Measurements from ENCODE around the gene ARID2. TPM values are rescaled to one million over a fixed set of nuclear protein-coding genes. Genes with fewer than 3 reads are reported as not detected.
A peak's percentile ranks its signal among the peaks of the same experiment; 100 is the strongest.

Gene ARID2
- polyA plus RNA-seq, 3 donors from 2014 or later = 3.8 to 14.8 (median 4.3) TPM

DNA sequence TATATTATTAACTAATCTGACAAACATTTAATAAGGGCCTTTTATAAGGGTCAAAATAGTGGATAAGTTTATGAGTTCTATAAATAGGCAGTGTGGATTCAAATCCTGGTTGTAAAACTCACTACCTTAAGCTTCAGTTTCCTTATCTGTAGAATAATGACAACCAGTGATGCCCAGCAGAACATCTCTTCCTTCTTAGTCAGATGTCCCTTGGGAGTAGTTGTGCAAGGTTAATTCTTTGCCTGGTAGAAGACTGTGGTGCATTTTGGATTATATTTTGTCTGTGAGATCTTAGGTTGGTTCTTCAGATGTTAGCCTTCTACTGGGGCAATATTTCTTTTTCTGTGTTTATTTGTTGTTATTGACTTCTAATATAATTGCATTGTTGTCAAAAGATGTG is 59.5 kb downstream of the ARID2 start:
- Mint-ChIP-seq H3K27ac (no peak overlapping the region), H3K36me3 (no peaks in the 10 kb centered on the region), H3K4me3 (no peak overlapping the region), H3K4me1 (peaks cover 22 to 66% of the 10 kb centered on the region in 2 donors), H3K9me3 (no peaks in the 10 kb centered on the region), H3K27me3 (ENCODE audit: low read depth in 3 of 3) (no peaks in the 10 kb centered on the region)
- DNase-seq = no peak

DNA sequence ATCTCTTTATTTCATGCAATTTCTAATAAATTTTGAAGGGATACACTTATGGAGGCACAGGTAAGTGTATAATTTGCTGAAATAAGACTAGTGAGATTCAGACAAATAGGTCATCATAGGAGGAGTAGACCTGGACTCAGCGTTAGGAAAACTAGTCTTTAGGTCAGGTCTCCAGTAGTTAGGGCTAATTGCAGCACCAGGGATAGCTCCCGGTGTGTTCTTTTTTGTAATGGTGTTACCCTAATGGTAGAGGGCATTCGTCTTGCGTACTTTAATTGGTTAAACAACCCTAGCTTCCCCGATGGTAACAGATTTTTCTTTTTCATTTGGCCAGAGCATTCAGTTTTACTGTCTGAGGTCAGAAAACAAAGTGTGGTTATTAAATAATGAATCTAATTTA is 64.9 kb downstream of the ARID2 start:
- Mint-ChIP-seq H3K4me1 (peaks cover 18 to 54% of the 10 kb centered on the region in 2 donors), H3K36me3 (peaks cover 0 to 7% (median 6%) of the 10 kb centered on the region in 3 donors), H3K4me3 (no peak overlapping the region), H3K27ac (no peak overlapping the region), H3K9me3 (no peaks in the 10 kb centered on the region), H3K27me3 (ENCODE audit: low read depth in 3 of 3) (no peaks in the 10 kb centered on the region)
- DNase-seq = no peak

- Mint-ChIP-seq H3K9me3 (no peaks in the 10 kb centered on the region), H3K36me3 (peaks cover 0 to 4% (median 4%) of the 10 kb centered on the region in 3 donors), H3K4me1 (peaks cover 29 to 68% of the 10 kb centered on the region in 2 donors), H3K27ac (no peak overlapping the region), H3K4me3 (no peak overlapping the region), H3K27me3 (ENCODE audit: low read depth in 3 of 3) (no peaks in the 10 kb centered on the region)
- no peak for DNase-seq
These were observed 72.1 kb downstream of the ARID2 start for GRCh38 chr12:45801625-45802024.

- peak overlapping the region in 5 of 6 donors; percentile 30 to 56 (median 47) for H3K27ac Mint-ChIP-seq
- H3K4me1 Mint-ChIP-seq = peaks cover 37 to 82% of the 10 kb centered on the region in 2 donors
- no peaks in the 10 kb centered on the region for H3K9me3 Mint-ChIP-seq
These were observed 73.6 kb downstream of the ARID2 start for GRCh38 chr12:45803111-45803510.

DNA sequence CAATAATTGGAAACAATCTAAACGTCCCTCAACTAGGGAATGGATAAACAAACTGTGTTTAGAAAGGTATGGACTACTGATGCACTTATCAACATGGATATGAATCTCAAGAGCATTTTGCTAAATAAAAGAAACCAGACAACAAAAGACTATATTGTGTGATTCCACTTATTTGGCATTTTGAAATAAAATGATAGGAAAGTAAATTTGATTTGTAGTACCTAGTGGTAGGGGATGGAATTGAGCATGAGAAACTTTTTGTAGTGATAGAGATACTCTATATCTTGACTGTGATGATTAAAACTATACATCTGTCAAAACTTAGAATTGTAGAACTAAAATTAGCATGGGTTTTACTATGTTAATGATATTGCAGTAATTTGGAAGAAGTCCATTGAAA is 87.1 kb downstream of the ARID2 start:
- Mint-ChIP-seq H3K36me3 (peaks cover 0 to 16% (median 8%) of the 10 kb centered on the region in 3 donors), H3K4me1 (peaks cover 4 to 27% of the 10 kb centered on the region in 2 donors)

More at GRCh38 chr12:45803111-45803510, 73.6 kb downstream of the ARID2 start:
- Mint-ChIP-seq H3K36me3 (peaks cover 0 to 4% (median 4%) of the 10 kb centered on the region in 3 donors), H3K27me3 (ENCODE audit: low read depth in 3 of 3) (no peaks in the 10 kb centered on the region), H3K4me3 (no peak overlapping the region)
- no peak for DNase-seq

GRCh38 chr12:45827974-45828373 is 98.5 kb downstream of the ARID2 start:
- Mint-ChIP-seq H3K36me3 (peaks cover 26 to 39% (median 28%) of the 10 kb centered on the region in 3 donors), H3K4me1 (peaks cover 0 to 10% of the 10 kb centered on the region in 2 donors), H3K27ac (peak overlapping the region in 1 of 6 donors; percentile 11), H3K27me3 (ENCODE audit: low read depth in 3 of 3) (no peaks in the 10 kb centered on the region), H3K4me3 (no peak overlapping the region), H3K9me3 (peaks cover 0 to 6% (median 0%) of the 10 kb centered on the region in 6 donors)
- DNase-seq = no peak

More for the DNA sequence above, 87.1 kb downstream of the ARID2 start:
- DNase-seq = no peak
- Mint-ChIP-seq H3K9me3 (no peaks in the 10 kb centered on the region), H3K27ac (peak overlapping the region in 1 of 6 donors; percentile 30), H3K4me3 (no peak overlapping the region), H3K27me3 (ENCODE audit: low read depth in 3 of 3) (no peaks in the 10 kb centered on the region)

GRCh38 chr12:45828402-45828801 is 98.9 kb downstream of the ARID2 start:
- H3K4me1 Mint-ChIP-seq = peaks cover 0 to 10% of the 10 kb centered on the region in 2 donors
- no peaks in the 10 kb centered on the region for H3K27me3 Mint-ChIP-seq (ENCODE audit: low read depth in 3 of 3)
- DNase-seq = no peak
- H3K4me3 Mint-ChIP-seq = no peak overlapping the region
- peaks cover 0 to 6% (median 0%) of the 10 kb centered on the region in 6 donors for H3K9me3 Mint-ChIP-seq
- H3K36me3 Mint-ChIP-seq = peaks cover 21 to 35% (median 24%) of the 10 kb centered on the region in 3 donors
- peak overlapping the region in 1 of 6 donors; percentile 11 for H3K27ac Mint-ChIP-seq

DNA sequence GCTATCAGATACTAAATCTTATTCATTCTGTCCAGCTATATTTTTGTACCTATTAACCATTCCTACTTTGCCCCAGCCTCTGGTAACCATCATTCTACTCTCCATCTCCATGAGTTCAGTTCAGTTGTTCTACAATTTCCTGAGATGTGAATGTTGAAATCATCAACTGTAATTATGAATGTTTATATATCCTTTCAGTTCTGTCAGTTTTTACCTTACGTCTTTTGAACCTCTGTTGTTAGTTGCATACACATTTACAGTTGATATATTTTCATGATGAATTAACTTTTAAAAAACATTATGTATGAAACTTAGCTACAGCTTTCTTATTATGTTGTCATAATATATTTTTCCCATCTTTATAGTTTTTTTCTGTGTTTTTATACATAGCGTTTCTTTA is 102.1 kb downstream of the ARID2 start:
- Mint-ChIP-seq H3K36me3 (peaks cover 13 to 30% (median 24%) of the 10 kb centered on the region in 3 donors), H3K27me3 (ENCODE audit: low read depth in 3 of 3) (no peaks in the 10 kb centered on the region), H3K27ac (no peak overlapping the region), H3K4me1 (peaks cover 6 to 10% of the 10 kb centered on the region in 2 donors), H3K9me3 (peaks cover 0 to 6% (median 0%) of the 10 kb centered on the region in 6 donors), H3K4me3 (no peak overlapping the region)
- no peak for DNase-seq

- DNase-seq = no peak
- no peaks in the 10 kb centered on the region for H3K27me3 Mint-ChIP-seq (ENCODE audit: low read depth in 3 of 3)
- peak overlapping the region in 2 of 6 donors; percentile 3 to 75 for H3K27ac Mint-ChIP-seq
- H3K36me3 Mint-ChIP-seq = peaks cover 17 to 32% (median 28%) of the 10 kb centered on the region in 3 donors
- peaks cover 0 to 6% (median 0%) of the 10 kb centered on the region in 6 donors for H3K9me3 Mint-ChIP-seq
- peaks cover 5 to 6% of the 10 kb centered on the region in 2 donors for H3K4me1 Mint-ChIP-seq
- H3K4me3 Mint-ChIP-seq = no peak overlapping the region
These were observed 103.9 kb downstream of the ARID2 start for GRCh38 chr12:45833401-45833800.

- H3K27ac Mint-ChIP-seq = peak overlapping the region in 1 of 6 donors; percentile 14
- H3K4me3 Mint-ChIP-seq = no peak overlapping the region
- DNase-seq = no peak
- peaks cover 0 to 6% (median 0%) of the 10 kb centered on the region in 6 donors for H3K9me3 Mint-ChIP-seq
- no peaks in the 10 kb centered on the region for H3K27me3 Mint-ChIP-seq (ENCODE audit: low read depth in 3 of 3)
- H3K4me1 Mint-ChIP-seq = peaks cover 5 to 6% of the 10 kb centered on the region in 2 donors
- peaks cover 21 to 37% (median 28%) of the 10 kb centered on the region in 3 donors for H3K36me3 Mint-ChIP-seq
These were observed 105.3 kb downstream of the ARID2 start for GRCh38 chr12:45834809-45835208.

DNA sequence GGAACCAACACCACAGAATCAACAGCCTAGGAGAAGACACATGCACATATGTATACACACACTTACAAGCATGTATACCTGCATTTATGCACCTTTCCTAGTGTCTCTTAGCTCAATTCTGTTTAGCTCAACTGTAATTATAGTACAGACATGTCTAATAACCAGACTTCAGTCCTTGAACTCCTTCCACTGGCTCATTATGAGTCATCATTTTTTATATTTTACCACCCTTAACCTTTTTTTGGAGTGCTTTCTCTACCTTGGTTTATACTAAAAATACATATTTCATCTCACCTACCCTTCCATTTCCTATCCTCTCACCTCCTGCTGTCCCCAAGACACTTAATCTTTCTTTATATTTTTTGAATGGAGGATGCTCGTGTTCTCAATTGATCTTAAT is 110.4 kb downstream of the ARID2 start:
- Mint-ChIP-seq H3K27ac (peak overlapping the region in 1 of 6 donors; percentile 19), H3K27me3 (ENCODE audit: low read depth in 3 of 3) (no peaks in the 10 kb centered on the region), H3K4me3 (no peak overlapping the region), H3K4me1 (peaks cover 0 to 1% of the 10 kb centered on the region in 2 donors), H3K9me3 (no peaks in the 10 kb centered on the region), H3K36me3 (peaks cover 15 to 26% (median 19%) of the 10 kb centered on the region in 3 donors)
- no peak for DNase-seq

GRCh38 chr12:45849289-45849688 is 119.8 kb downstream of the ARID2 start:
- H3K9me3 Mint-ChIP-seq = no peaks in the 10 kb centered on the region
- H3K4me1 Mint-ChIP-seq = peaks cover 0 to under 1% of the 10 kb centered on the region in 2 donors
- no peak overlapping the region for H3K4me3 Mint-ChIP-seq
- peak overlapping the region in 1 of 6 donors; percentile 9 for H3K27ac Mint-ChIP-seq
- peaks cover 18 to 50% (median 20%) of the 10 kb centered on the region in 3 donors for H3K36me3 Mint-ChIP-seq
- H3K27me3 Mint-ChIP-seq (ENCODE audit: low read depth in 3 of 3) = peaks cover 0 to 2% (median 0%) of the 10 kb centered on the region in 3 donors
- DNase-seq = no peak

GRCh38 chr12:45850302-45850701 is 120.8 kb downstream of the ARID2 start:
- peaks cover 0 to 2% (median 0%) of the 10 kb centered on the region in 3 donors for H3K27me3 Mint-ChIP-seq (ENCODE audit: low read depth in 3 of 3)
- no peak overlapping the region for H3K4me3 Mint-ChIP-seq
- H3K9me3 Mint-ChIP-seq = no peaks in the 10 kb centered on the region
- H3K4me1 Mint-ChIP-seq = peaks cover 0 to 6% of the 10 kb centered on the region in 2 donors
- peaks cover 20 to 54% (median 21%) of the 10 kb centered on the region in 3 donors for H3K36me3 Mint-ChIP-seq
- DNase-seq = no peak
- no peak overlapping the region for H3K27ac Mint-ChIP-seq

GRCh38 chr12:45852508-45852907 is 123.0 kb downstream of the ARID2 start:
- Mint-ChIP-seq H3K4me3 (no peak overlapping the region), H3K27me3 (ENCODE audit: low read depth in 3 of 3) (peaks cover 0 to 2% (median 0%) of the 10 kb centered on the region in 3 donors), H3K27ac (no peak overlapping the region), H3K4me1 (peaks cover under 1 to 13% of the 10 kb centered on the region in 2 donors), H3K9me3 (no peaks in the 10 kb centered on the region), H3K36me3 (peaks cover 19 to 53% (median 20%) of the 10 kb centered on the region in 3 donors)
- DNase-seq = no peak

- Mint-ChIP-seq H3K4me1 (peaks cover 10 to 24% of the 10 kb centered on the region in 2 donors), H3K36me3 (peaks cover 15 to 52% (median 20%) of the 10 kb centered on the region in 3 donors), H3K27me3 (ENCODE audit: low read depth in 3 of 3) (peaks cover 0 to 2% (median 0%) of the 10 kb centered on the region in 3 donors), H3K27ac (no peak overlapping the region), H3K4me3 (no peak overlapping the region), H3K9me3 (no peaks in the 10 kb centered on the region)
- DNase-seq = no peak
These were observed 124.0 kb downstream of the ARID2 start for GRCh38 chr12:45853550-45853949.
